Measurements from ENCODE around the gene UTP14A.

- no peak for TF ChIP-seq POLR2AphosphoS5 (IDR thresholded peaks at IDR 0.05)
- TF ChIP-seq CTCF (IDR thresholded peaks at IDR 0.05): no peak
Observed at GRCh38 chrX:129930941-129931410, 25.0 kb downstream of the UTP14A start.
